Stimulated activated naive B cell treated with anti-CD40 and anti-IgM and Interleukin-4, amounts not matched to agents 10 μg/mL and 1 μg/mL and 100 μg/mL, for 72 hours (primary cell): Measurements from ENCODE around the gene KLHL26.

ENCODE experiments used
- ATAC-seq, 2 donors: fragments of 150-1000 bp; cut with Tn5 transposase; replicated peaks; 2 replicates each; pipeline ENCODE4 v1.10.0; 2021; ENCODE audit warnings: moderate library complexity in 1 of 2
- DNase-seq: peaks from one replicate; pipeline ENCODE4 v3.0.0; 2021
- H3K27ac Mint-ChIP-seq: one replicate; pipeline ENCODE4 v1.8.0; 2022; ENCODE audit warnings: mild to moderate bottlenecking, mixed read lengths
- H3K27me3 Mint-ChIP-seq, 2 donors: one replicate each; pipeline ENCODE4 v1.8.0; 2022; ENCODE audit warnings: mixed read lengths in 2 of 2
- H3K36me3 Mint-ChIP-seq, 2 donors: one replicate each; pipeline ENCODE4 v1.8.0; 2022; ENCODE audit warnings: mixed read lengths in 2 of 2, mild to moderate bottlenecking in 1 of 2
- H3K4me1 Mint-ChIP-seq, 2 donors: one replicate each; pipeline ENCODE4 v1.8.0; 2022; ENCODE audit warnings: mixed read lengths in 2 of 2, mild to moderate bottlenecking in 1 of 2
- H3K4me3 Mint-ChIP-seq, 2 donors: one replicate each; pipeline ENCODE4 v1.8.0; 2022; ENCODE audit warnings: mild to moderate bottlenecking in 2 of 2, mixed read lengths in 2 of 2, moderate library complexity in 1 of 2
- H3K9me3 Mint-ChIP-seq, 2 donors: one replicate each; pipeline ENCODE4 v1.8.0; 2022; ENCODE audit warnings: mixed read lengths in 2 of 2, mild to moderate bottlenecking in 1 of 2

KLHL26 gene

DNA sequence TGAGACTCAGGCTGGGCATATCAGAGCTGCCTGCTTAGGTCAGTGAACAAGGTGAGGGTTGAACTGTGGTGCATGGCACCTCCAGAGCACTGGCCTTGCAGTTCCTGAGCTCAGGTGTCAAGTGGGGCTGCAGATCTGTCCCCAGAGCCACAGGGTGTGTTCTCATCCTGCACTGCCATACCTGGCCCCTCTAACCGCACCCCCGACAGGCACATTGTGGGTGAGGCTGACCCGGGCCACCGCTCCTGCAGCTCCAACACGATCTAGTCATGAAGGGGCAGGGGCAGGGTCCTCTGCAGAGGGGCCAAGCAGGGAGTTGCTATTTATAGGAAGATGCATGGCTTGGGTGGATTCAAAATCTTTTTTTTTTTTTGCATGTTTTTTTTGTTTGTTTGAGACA lies 30.0 kb downstream of the KLHL26 start:
- Mint-ChIP-seq H3K27ac (no peak overlapping the region), H3K4me3 (no peak overlapping the region), H3K9me3 (no peaks in the 10 kb centered on the region), H3K36me3 (peaks cover 20 to 38% of the 10 kb centered on the region in 2 donors), H3K4me1 (peaks cover 12 to 24% of the 10 kb centered on the region in 2 donors), H3K27me3 (no peaks in the 10 kb centered on the region)
- ATAC-seq: peak; percentile 8 to 16
- no peak for DNase-seq

GRCh38 chr19:18667531-18668251 lies 30.9 kb downstream of the KLHL26 start:
- H3K27ac Mint-ChIP-seq: no peak overlapping the region
- no peaks in the 10 kb centered on the region for H3K9me3 Mint-ChIP-seq
- H3K4me3 Mint-ChIP-seq: no peak overlapping the region
- ATAC-seq (no peak), DNase-seq (no peak)
- H3K27me3 Mint-ChIP-seq: no peaks in the 10 kb centered on the region
- H3K36me3 Mint-ChIP-seq: peaks cover 20 to 36% of the 10 kb centered on the region in 2 donors
- peaks cover 12 to 24% of the 10 kb centered on the region in 2 donors for H3K4me1 Mint-ChIP-seq

DNA sequence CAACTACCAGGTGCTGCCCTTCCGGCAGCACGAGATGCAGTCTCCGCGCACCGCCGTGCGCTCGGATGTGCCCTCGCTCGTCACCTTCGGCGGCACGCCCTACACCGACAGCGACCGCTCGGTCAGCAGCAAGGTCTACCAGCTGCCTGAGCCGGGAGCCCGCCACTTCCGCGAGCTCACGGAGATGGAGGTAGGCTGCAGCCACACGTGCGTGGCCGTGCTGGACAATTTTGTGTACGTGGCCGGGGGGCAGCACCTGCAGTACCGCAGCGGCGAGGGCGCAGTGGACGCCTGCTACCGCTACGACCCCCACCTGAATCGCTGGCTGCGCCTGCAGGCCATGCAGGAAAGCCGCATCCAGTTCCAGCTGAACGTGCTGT lies 31.4 kb downstream of the KLHL26 start:
- peaks cover 12 to 21% of the 10 kb centered on the region in 2 donors for H3K4me1 Mint-ChIP-seq
- H3K9me3 Mint-ChIP-seq: no peaks in the 10 kb centered on the region
- ATAC-seq: no peak
- no peak for DNase-seq
- H3K27me3 Mint-ChIP-seq: no peaks in the 10 kb centered on the region
- H3K4me3 Mint-ChIP-seq: no peak overlapping the region
- peaks cover 20 to 33% of the 10 kb centered on the region in 2 donors for H3K36me3 Mint-ChIP-seq
- no peak overlapping the region for H3K27ac Mint-ChIP-seq

- DNase-seq: no peak
- H3K9me3 Mint-ChIP-seq: no peaks in the 10 kb centered on the region
- H3K4me1 Mint-ChIP-seq: peaks cover 12 to 14% of the 10 kb centered on the region in 2 donors
- H3K36me3 Mint-ChIP-seq: peaks cover 20 to 33% of the 10 kb centered on the region in 2 donors
- H3K27me3 Mint-ChIP-seq: no peaks in the 10 kb centered on the region
- H3K4me3 Mint-ChIP-seq: no peak overlapping the region
- ATAC-seq: no peak
- H3K27ac Mint-ChIP-seq: no peak overlapping the region
These were observed 32.1 kb downstream of the KLHL26 start for GRCh38 chr19:18668744-18669523.

DNA sequence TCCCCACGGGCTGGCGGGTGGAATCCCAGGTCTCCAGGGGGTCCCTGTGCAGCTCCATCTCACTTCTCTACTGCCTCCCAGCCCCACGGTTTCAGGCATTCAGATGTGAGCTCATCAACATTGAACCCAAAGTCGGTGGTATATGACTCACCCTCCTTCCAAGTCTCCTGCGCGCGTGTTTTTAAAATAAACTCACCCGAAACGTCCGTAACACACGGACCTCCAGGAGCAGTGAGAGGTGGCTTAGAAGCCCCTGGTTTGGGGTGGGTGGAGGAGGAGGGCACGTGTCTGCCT lies 32.6 kb downstream of the KLHL26 start:
- DNase-seq: no peak
- H3K27me3 Mint-ChIP-seq: no peaks in the 10 kb centered on the region
- H3K36me3 Mint-ChIP-seq: peaks cover 20 to 33% of the 10 kb centered on the region in 2 donors
- H3K4me1 Mint-ChIP-seq: peaks cover 10 to 11% of the 10 kb centered on the region in 2 donors
- H3K9me3 Mint-ChIP-seq: no peaks in the 10 kb centered on the region
- ATAC-seq: no peak
- no peak overlapping the region for H3K27ac Mint-ChIP-seq
- H3K4me3 Mint-ChIP-seq: no peak overlapping the region

DNA sequence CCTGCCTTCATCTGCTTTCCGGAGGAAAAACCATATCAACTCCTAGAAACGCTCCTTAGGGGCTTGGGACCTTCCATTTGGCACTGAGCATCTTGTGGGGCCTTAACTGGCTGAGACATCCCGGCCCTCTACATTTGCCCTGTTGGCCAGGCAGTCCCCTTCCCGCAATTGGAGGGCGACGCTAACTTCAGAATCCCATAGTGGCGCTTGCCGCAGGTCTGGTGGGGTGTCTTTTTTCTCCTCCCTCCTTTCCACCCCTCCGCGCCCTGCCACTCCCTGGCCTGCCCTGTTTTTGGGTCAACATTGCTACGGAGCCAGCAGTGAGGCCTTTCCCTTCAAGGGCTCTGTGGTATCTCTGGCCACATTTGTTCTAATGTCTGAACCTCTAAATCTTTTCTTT lies 33.1 kb downstream of the KLHL26 start:
- peaks cover 20 to 33% of the 10 kb centered on the region in 2 donors for H3K36me3 Mint-ChIP-seq

GRCh38 chr19:18670312-18670711 lies 33.5 kb downstream of the KLHL26 start:
- H3K4me1 Mint-ChIP-seq: peaks cover 10 to 11% of the 10 kb centered on the region in 2 donors
- H3K9me3 Mint-ChIP-seq: no peaks in the 10 kb centered on the region
- H3K36me3 Mint-ChIP-seq: peaks cover 20 to 33% of the 10 kb centered on the region in 2 donors
- H3K27ac Mint-ChIP-seq: no peak overlapping the region
- ATAC-seq (no peak), DNase-seq (no peak)
- H3K4me3 Mint-ChIP-seq: no peak overlapping the region
- no peaks in the 10 kb centered on the region for H3K27me3 Mint-ChIP-seq

More for the DNA sequence above, 33.1 kb downstream of the KLHL26 start:
- DNase-seq (no peak), ATAC-seq (no peak)
- peaks cover 10 to 11% of the 10 kb centered on the region in 2 donors for H3K4me1 Mint-ChIP-seq
- H3K4me3 Mint-ChIP-seq: no peak overlapping the region
- H3K27ac Mint-ChIP-seq: no peak overlapping the region
- H3K9me3 Mint-ChIP-seq: no peaks in the 10 kb centered on the region
- no peaks in the 10 kb centered on the region for H3K27me3 Mint-ChIP-seq

DNA sequence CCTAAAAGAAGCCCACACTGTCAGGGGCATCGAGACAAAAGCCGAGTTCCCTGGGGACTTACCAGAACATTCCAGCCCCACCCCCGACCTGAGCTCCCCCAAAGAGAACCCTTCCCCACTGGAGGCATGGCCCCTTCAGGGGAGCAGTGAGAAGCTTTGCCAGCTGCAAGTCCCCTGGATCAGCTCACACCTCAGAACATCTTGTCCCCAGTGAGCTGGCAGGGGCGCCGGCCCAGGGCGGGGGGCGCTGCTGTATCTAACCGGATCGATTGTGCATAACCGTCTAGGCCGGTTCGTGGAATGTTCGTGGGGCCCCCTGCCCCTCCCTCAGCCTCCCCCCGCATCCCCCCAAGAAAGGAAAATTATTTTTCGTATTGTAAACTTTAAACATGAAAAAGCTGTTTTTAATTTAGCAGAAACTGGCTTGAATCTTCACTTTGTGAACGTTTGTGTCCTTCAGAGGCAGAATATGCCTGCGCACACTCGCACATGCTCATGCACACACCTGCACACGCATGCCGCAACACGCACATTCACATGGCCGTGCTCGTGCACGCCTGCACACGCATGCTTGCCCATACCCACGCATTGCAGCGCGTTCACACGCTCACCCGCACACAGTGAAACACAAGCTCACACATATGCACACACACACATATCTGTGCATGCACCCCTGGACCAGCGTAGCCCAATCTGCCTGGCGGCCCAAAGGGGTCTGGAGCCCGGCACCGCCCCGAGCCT lies 34.6 kb downstream of the KLHL26 start:
- H3K9me3 Mint-ChIP-seq: no peaks in the 10 kb centered on the region
- ATAC-seq (no peak), DNase-seq (no peak)
- no peak overlapping the region for H3K27ac Mint-ChIP-seq
- peaks cover 20 to 33% of the 10 kb centered on the region in 2 donors for H3K36me3 Mint-ChIP-seq
- H3K4me1 Mint-ChIP-seq: peaks cover 4 to 8% of the 10 kb centered on the region in 2 donors
- H3K4me3 Mint-ChIP-seq: no peak overlapping the region
- no peaks in the 10 kb centered on the region for H3K27me3 Mint-ChIP-seq

DNA sequence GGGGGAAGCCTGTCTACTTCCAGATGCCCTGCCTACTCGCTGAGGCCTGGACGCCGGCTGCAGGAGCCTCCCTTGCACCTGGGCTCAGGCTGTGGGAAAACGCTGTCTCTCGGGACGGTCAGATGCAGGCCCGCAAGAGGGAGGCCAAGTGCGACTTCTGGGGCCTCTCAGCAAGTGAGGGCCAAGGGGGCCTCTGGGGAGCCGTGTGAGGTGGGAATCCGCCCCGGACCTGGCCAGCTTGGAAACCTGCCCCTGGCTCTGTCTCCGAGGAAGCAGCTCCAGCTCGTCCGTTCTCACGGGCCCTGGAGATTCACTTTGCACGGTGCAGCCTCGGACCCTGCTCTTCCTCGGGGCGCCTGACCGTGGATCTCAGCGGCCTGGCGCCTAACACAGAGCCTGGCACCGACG lies 35.2 kb downstream of the KLHL26 start:
- H3K36me3 Mint-ChIP-seq: peaks cover 20 to 33% of the 10 kb centered on the region in 2 donors
- ATAC-seq (no peak), DNase-seq (no peak)
- no peaks in the 10 kb centered on the region for H3K27me3 Mint-ChIP-seq
- H3K27ac Mint-ChIP-seq: no peak overlapping the region
- H3K9me3 Mint-ChIP-seq: no peaks in the 10 kb centered on the region
- H3K4me3 Mint-ChIP-seq: no peak overlapping the region
- peaks cover 1 to 4% of the 10 kb centered on the region in 2 donors for H3K4me1 Mint-ChIP-seq

GRCh38 chr19:18672606-18673337 lies 35.9 kb downstream of the KLHL26 start:
- no peak for ATAC-seq

DNA sequence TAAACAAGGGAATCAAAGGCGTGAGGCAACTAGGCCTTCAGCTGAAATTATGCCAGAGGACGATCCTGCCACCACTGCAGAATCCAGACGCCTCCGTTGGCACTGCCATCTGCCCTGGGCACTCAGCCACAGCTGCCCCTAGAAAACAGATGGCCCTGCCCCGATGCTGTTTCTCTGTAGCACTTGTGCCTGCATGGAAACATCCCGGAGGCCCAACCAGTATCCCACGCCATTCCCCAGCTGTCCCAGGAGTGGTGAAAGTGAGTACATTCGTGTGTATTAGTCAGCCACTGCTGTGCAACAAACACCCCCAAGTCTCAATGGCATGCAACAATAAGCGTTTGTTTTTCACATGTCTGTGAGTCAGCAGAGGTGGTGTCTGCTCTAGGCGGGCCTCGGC lies 37.8 kb downstream of the KLHL26 start:
- no peak for DNase-seq
- peaks cover 3 to 4% of the 10 kb centered on the region in 2 donors for H3K4me1 Mint-ChIP-seq

More at GRCh38 chr19:18672606-18673337, 35.9 kb downstream of the KLHL26 start:
- Mint-ChIP-seq H3K9me3 (no peaks in the 10 kb centered on the region), H3K27ac (no peak overlapping the region), H3K27me3 (no peaks in the 10 kb centered on the region), H3K4me1 (peaks cover 1 to 4% of the 10 kb centered on the region in 2 donors), H3K36me3 (peaks cover 15 to 28% of the 10 kb centered on the region in 2 donors), H3K4me3 (no peak overlapping the region)
- DNase-seq: no peak

GRCh38 chr19:18675779-18676178 lies 39.0 kb downstream of the KLHL26 start:
- H3K9me3 Mint-ChIP-seq: no peaks in the 10 kb centered on the region

More for the DNA sequence above, 37.8 kb downstream of the KLHL26 start:
- no peak for ATAC-seq
- H3K4me3 Mint-ChIP-seq: no peak overlapping the region
- no peaks in the 10 kb centered on the region for H3K27me3 Mint-ChIP-seq
- peaks cover 8 to 16% of the 10 kb centered on the region in 2 donors for H3K36me3 Mint-ChIP-seq
- H3K9me3 Mint-ChIP-seq: no peaks in the 10 kb centered on the region
- no peak overlapping the region for H3K27ac Mint-ChIP-seq

GRCh38 chr19:18676692-18677091 lies 39.9 kb downstream of the KLHL26 start:
- Mint-ChIP-seq H3K9me3 (no peaks in the 10 kb centered on the region), H3K4me3 (no peak overlapping the region), H3K4me1 (peaks cover 3 to 4% of the 10 kb centered on the region in 2 donors), H3K27me3 (no peaks in the 10 kb centered on the region), H3K27ac (peak overlapping the region; percentile 62), H3K36me3 (peaks cover under 1 to 7% of the 10 kb centered on the region in 2 donors)
- ATAC-seq (no peak), DNase-seq (no peak)

More at GRCh38 chr19:18675779-18676178, 39.0 kb downstream of the KLHL26 start:
- DNase-seq (no peak), ATAC-seq (no peak)
- Mint-ChIP-seq H3K27me3 (no peaks in the 10 kb centered on the region), H3K4me1 (peaks cover 3 to 4% of the 10 kb centered on the region in 2 donors), H3K4me3 (no peak overlapping the region), H3K36me3 (peaks cover 2 to 8% of the 10 kb centered on the region in 2 donors), H3K27ac (no peak overlapping the region)

GRCh38 chr19:18677156-18677555 lies 40.3 kb downstream of the KLHL26 start:
- DNase-seq (no peak), ATAC-seq (no peak)
- no peak overlapping the region for H3K4me3 Mint-ChIP-seq
- no peak overlapping the region for H3K27ac Mint-ChIP-seq
- H3K4me1 Mint-ChIP-seq: peaks cover 3 to 6% of the 10 kb centered on the region in 2 donors
- H3K36me3 Mint-ChIP-seq: peaks cover 0 to 4% of the 10 kb centered on the region in 2 donors
- H3K9me3 Mint-ChIP-seq: no peaks in the 10 kb centered on the region
- no peaks in the 10 kb centered on the region for H3K27me3 Mint-ChIP-seq
